Upper lobe of left lung (tissue), 4 donors: Measurements from ENCODE around the gene STAT4.

Experiments used
- CTCF ChIP-seq, 6 experiments: fragments of 450-650 bp in 4 of 6; fragments of 200-600 bp in 2 of 6; sonication (generic) in 2 of 6; IDR thresholded peaks; one replicate each; pipeline ENCODE4 v1.5.1; 2016 to 2019; ENCODE audit warnings: antibody characterized with exemption in 6 of 6
- EP300 ChIP-seq, 4 donors: sonication (generic); formaldehyde crosslinking; IDR thresholded peaks; one replicate each; pipeline ENCODE4 v1.5.1; 2017; ENCODE audit warnings: antibody characterized with exemption in 4 of 4, control low read depth in 2 of 4
- POLR2A ChIP-seq, 4 donors: fragments of 450-650 bp; IDR thresholded peaks; one replicate each; pipeline ENCODE4 v1.5.1; 2016 to 2017; ENCODE audit warnings: antibody characterized with exemption in 4 of 4, mild to moderate bottlenecking in 2 of 4
- POLR2AphosphoS5 ChIP-seq, 2 donors: sonication (generic); formaldehyde crosslinking; IDR thresholded peaks; one replicate each; pipeline ENCODE4 v1.5.1; 2017; ENCODE audit warnings: antibody characterized with exemption in 2 of 2

GRCh38 chr2:191037351-191037750 is 113.4 kb downstream of the STAT4 start:
- TF ChIP-seq EP300 (IDR thresholded peaks at IDR 0.05) (no peak), CTCF (IDR thresholded peaks at IDR 0.05) (no peak), POLR2A (IDR thresholded peaks at IDR 0.05) (no peak), POLR2AphosphoS5 (IDR thresholded peaks at IDR 0.05) (no peak)
